ENCODE measurements around the gene TTC3.

The TTC3 gene

DNA sequence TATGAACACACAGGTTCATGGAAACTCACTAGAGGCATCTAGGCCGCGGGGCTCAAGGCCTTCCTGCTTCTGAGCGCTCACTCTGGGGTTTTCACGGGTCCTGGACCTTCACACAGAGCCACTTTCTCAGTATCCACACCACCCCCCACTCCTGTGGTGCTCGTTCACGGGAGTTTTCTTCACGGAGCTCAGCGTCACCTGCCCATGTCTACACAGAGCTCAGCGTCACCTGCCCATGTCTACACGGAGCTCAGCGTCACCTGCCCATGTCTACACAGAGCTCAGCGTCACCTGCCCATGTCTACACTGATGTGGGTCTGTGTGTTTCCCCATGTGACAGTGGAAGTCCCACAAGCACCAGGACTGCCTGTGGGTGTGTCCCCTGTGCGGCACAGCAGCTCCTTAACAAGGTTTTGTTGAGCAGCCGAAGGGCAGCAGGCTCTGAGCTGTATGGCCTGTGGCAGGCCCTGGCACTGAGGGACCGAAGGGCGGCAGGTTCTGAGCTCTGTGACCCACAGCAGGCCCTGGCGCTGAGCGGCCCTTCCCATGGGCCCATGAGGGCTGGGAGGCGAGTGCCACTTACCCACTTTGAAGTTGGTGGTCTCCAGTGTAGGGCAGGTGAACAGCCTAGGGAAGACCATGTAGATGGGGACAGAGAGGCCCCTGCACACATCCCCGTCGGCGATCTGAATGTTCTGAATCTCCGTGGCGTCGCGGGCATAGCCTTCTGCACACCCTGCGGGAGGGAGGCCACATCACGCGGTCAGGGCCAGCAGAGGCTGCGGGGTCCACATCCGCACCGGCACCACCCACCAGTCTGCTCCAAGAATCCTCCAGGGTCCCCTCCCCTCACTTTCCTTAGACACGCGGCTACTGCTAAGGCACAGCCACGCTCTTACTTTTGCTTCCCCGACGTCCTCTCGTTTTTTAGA, 154.3 kb downstream of the TTC3 start:
- Histone ChIP-seq H3K9ac (ENCODE audit: low read length) (no peak overlapping the region), H3K4me3 (ENCODE audit: low read length) (no peak overlapping the region), H3K27ac (ENCODE audit: low read length) (no peak overlapping the region), H3K79me2 (ENCODE audit: low read length) (peaks cover 9% of the 10 kb centered on the region), H3K4me1 (ENCODE audit: low read length) (peaks cover 9% of the 10 kb centered on the region), H3K4me2 (ENCODE audit: low read length) (no peak overlapping the region), H4K20me1 (ENCODE audit: insufficient read depth, low read length) (0 out of 2 replicates have a peak, but pooled peaks cover 4% of the 10 kb centered on the region), H3K27me3 (ENCODE audit: low read depth, low read length) (no peaks in the 10 kb centered on the region), H2AFZ (ENCODE audit: low read depth, low read length) (no peak overlapping the region), H3K9me3 (ENCODE audit: insufficient read depth, low read length) (no peaks in the 10 kb centered on the region), H3K36me3 (replicated peaks; ENCODE audit: low read depth, low read length) (peaks cover 17% of the 10 kb centered on the region)
- TF ChIP-seq, protein P1, sequence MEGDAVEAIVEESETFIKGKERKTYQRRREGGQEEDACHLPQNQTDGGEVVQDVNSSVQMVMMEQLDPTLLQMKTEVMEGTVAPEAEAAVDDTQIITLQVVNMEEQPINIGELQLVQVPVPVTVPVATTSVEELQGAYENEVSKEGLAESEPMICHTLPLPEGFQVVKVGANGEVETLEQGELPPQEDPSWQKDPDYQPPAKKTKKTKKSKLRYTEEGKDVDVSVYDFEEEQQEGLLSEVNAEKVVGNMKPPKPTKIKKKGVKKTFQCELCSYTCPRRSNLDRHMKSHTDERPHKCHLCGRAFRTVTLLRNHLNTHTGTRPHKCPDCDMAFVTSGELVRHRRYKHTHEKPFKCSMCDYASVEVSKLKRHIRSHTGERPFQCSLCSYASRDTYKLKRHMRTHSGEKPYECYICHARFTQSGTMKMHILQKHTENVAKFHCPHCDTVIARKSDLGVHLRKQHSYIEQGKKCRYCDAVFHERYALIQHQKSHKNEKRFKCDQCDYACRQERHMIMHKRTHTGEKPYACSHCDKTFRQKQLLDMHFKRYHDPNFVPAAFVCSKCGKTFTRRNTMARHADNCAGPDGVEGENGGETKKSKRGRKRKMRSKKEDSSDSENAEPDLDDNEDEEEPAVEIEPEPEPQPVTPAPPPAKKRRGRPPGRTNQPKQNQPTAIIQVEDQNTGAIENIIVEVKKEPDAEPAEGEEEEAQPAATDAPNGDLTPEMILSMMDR (IDR thresholded peaks at IDR 0.05; ENCODE audit: low read depth, low read length) = no peak
- TF ChIP-seq EZH2phosphoT487 (IDR thresholded peaks at IDR 0.05; ENCODE audit: low read depth) = no peak

DNA sequence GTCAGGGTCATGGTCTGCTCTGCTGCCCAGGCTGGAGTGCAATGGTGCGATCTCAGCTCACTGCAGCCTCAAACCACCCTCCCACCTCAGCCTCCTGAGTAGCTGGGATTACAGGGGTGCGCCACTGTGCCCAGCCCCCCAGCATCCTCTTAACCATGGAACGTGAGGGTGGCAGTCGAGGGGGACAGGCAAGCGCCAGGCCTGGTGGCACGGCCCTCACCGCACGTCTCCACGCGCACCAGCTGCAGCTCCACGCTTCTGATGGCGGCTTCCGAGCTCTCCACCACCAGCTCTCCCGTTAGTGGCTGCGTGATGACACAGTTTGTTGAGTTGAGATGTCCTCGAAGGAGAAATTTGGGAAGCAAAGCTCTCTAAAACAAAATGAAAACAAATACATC, 154.9 kb downstream of the TTC3 start:
- Histone ChIP-seq H3K4me3 (ENCODE audit: low read length) (no peak overlapping the region), H3K79me2 (ENCODE audit: low read length) (peaks cover 8% of the 10 kb centered on the region), H3K9ac (ENCODE audit: low read length) (no peak overlapping the region), H4K20me1 (ENCODE audit: insufficient read depth, low read length) (0 out of 2 replicates have a peak, but pooled peaks cover 4% of the 10 kb centered on the region), H3K4me1 (ENCODE audit: low read length) (peaks cover 15% of the 10 kb centered on the region), H2AFZ (ENCODE audit: low read depth, low read length) (no peak overlapping the region), H3K36me3 (replicated peaks; ENCODE audit: low read depth, low read length) (peaks cover 17% of the 10 kb centered on the region), H3K4me2 (ENCODE audit: low read length) (no peak overlapping the region), H3K9me3 (ENCODE audit: insufficient read depth, low read length) (no peaks in the 10 kb centered on the region), H3K27ac (ENCODE audit: low read length) (no peak overlapping the region), H3K27me3 (ENCODE audit: low read depth, low read length) (no peaks in the 10 kb centered on the region)
- TF ChIP-seq, protein P1 (IDR thresholded peaks at IDR 0.05; ENCODE audit: low read depth, low read length) = no peak
- TF ChIP-seq EZH2phosphoT487 (IDR thresholded peaks at IDR 0.05; ENCODE audit: low read depth) = no peak

DNA sequence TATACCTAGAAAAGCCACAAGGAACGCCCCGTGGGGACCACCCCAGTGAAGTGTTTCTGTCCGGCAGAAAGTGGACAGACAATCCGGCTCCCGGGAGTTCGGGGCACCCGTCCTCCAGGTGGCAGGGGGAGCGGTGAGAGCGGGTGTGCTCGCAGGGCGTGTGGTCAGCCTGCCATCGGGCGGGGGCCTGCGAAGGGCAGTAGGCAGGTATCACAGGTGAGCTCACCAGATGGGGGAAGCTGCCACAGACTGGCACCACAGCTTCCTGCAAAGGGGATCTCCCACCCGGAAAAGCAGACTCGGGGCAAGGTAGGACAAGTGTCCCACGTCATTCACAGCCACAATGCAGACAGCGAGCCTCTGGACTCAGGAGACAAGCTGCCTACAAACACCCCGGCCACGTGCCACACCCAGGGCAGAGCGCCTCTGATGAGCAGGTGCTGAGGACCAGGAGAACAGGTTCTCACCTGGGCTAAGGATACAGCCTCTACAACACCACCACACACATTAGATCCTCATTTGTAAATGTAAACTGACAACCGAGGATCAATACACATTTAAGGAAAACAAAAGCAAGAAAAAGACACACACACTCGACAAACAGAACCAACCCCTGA, 157.7 kb downstream of the TTC3 start:
- Histone ChIP-seq H3K4me3 (ENCODE audit: low read length) (no peak overlapping the region), H3K27me3 (ENCODE audit: low read depth, low read length) (no peaks in the 10 kb centered on the region), H3K36me3 (replicated peaks; ENCODE audit: low read depth, low read length) (peaks cover 10% of the 10 kb centered on the region)

More for the DNA sequence above, 157.7 kb downstream of the TTC3 start:
- Histone ChIP-seq H2AFZ (ENCODE audit: low read depth, low read length) (no peak overlapping the region), H3K9ac (ENCODE audit: low read length) (no peak overlapping the region), H3K4me1 (ENCODE audit: low read length) (peaks cover 15% of the 10 kb centered on the region), H3K4me2 (ENCODE audit: low read length) (no peak overlapping the region), H3K27ac (ENCODE audit: low read length) (no peak overlapping the region), H4K20me1 (ENCODE audit: insufficient read depth, low read length) (0 out of 2 replicates have a peak, but pooled peaks cover 4% of the 10 kb centered on the region), H3K79me2 (ENCODE audit: low read length) (no peaks in the 10 kb centered on the region), H3K9me3 (ENCODE audit: insufficient read depth, low read length) (no peaks in the 10 kb centered on the region)
- TF ChIP-seq EZH2phosphoT487 (IDR thresholded peaks at IDR 0.05; ENCODE audit: low read depth) = no peak
- TF ChIP-seq, protein P1 (IDR thresholded peaks at IDR 0.05; ENCODE audit: low read depth, low read length) = no peak
